Activated CD4-positive, alpha-beta memory T cell treated with anti-CD3 and anti-CD28 coated beads for 36 hours (primary cell): Measurements from ENCODE around the gene GLMN. TPM values are rescaled to one million over a fixed set of nuclear protein-coding genes. Genes with fewer than 3 reads are reported as not detected.

Source experiments
- CTCF ChIA-PET: fragments of 350-600 bp; sonication (Branson Sonifier 250); formaldehyde crosslinking; loops from one replicate; lab custom pipeline; 2021; ENCODE audit warnings: antibody characterized with exemption, inconsistent platforms; lab: Charles Lee
- POLR2A ChIA-PET: fragments of 350-600 bp; sonication (Branson Sonifier 250); formaldehyde crosslinking; loops from one replicate; lab custom pipeline; 2021; ENCODE audit warnings: antibody characterized with exemption; lab: Charles Lee
- DNase-seq: peaks from one replicate; pipeline ENCODE4 v3.0.0-alpha.2; 2020
- H3K27ac Mint-ChIP-seq: one replicate; pipeline ENCODE4 v1.8.0; 2021; ENCODE audit warnings: mixed read lengths
- H3K27me3 Mint-ChIP-seq: one replicate; pipeline ENCODE4 v1.8.0; 2021; ENCODE audit warnings: mixed read lengths
- H3K36me3 Mint-ChIP-seq: one replicate; pipeline ENCODE4 v1.8.0; 2021; ENCODE audit warnings: mixed read lengths
- H3K4me1 Mint-ChIP-seq: one replicate; pipeline ENCODE4 v1.8.0; 2021; ENCODE audit warnings: low read depth, mixed read lengths
- H3K4me3 Mint-ChIP-seq: one replicate; pipeline ENCODE4 v1.8.0; 2021; ENCODE audit warnings: mild to moderate bottlenecking, mixed read lengths
- H3K9me3 Mint-ChIP-seq: one replicate; pipeline ENCODE4 v1.8.0; 2021; ENCODE audit warnings: mixed read lengths
- intact Hi-C: fragments of 100-400 bp; cut with micrococcal nuclease; formaldehyde crosslinking; loops from one replicate; pipeline ENCODE4 v1.15.1; 2023
- total RNA-seq, 2 experiments: library from RNA; stranded (reverse); gene quantifications; one replicate each; pipeline ENCODE4 v1.2.3, GENCODE V29; 2021

The GLMN gene
- total RNA-seq: 10 to 100 TPM; 10.9 to 13.3 TPM

- H3K4me3 Mint-ChIP-seq: peak within 1 kb of the TSS; percentile 91
- ChIA-PET CTCF (interaction anchor here (0.7 to 2.2 kb wide), 7 partner anchors 11 to 301 kb away, joined by 3 to 12 read pairs (median 4); no protein-coding TSS in a partner anchor), POLR2A (interaction anchor here (0.6 to 1.4 kb wide), 5 partner anchors 175 to 1047 kb away, joined by 3 to 4 read pairs (median 3); partner anchors contain the start of gene RPL5)
- peak; percentile 78 for DNase-seq
- peaks cover 31% of the 10 kb centered on the region for H3K4me1 Mint-ChIP-seq
- H3K9me3 Mint-ChIP-seq: no peaks in the 10 kb centered on the region
- no peaks in the 10 kb centered on the region for H3K27me3 Mint-ChIP-seq
- H3K36me3 Mint-ChIP-seq: peaks cover 20% of the 10 kb centered on the region
- peak within 1 kb of the TSS; percentile 95 for H3K27ac Mint-ChIP-seq
- intact Hi-C loops: loop anchor here (1.0 to 10.0 kb wide), 4 partner anchors 218 to 794 kb away; partner anchors contain the start of genes BTBD8, CDC7 and RPL5
Measured at GRCh38 chr1:92298573-92299476, at the start of gene GLMN, which contains the start of gene RPAP2. Gene GLMN (minus strand): TSS chr1:92298987. CDS start chr1:92297999, 988 bp downstream. Gene RPAP2 (plus strand): TSS chr1:92299059. CDS start chr1:92299074, 15 bp downstream.

GRCh38 chr1:92346866-92347640, 48.3 kb upstream of the GLMN start:
- ChIA-PET CTCF (no interaction called here), POLR2A (no interaction called here)
- Mint-ChIP-seq H3K4me1 (peaks cover 5% of the 10 kb centered on the region), H3K4me3 (no peak overlapping the region), H3K27ac (no peak overlapping the region), H3K27me3 (no peaks in the 10 kb centered on the region), H3K36me3 (peaks cover 20% of the 10 kb centered on the region), H3K9me3 (peaks cover 5% of the 10 kb centered on the region)
- intact Hi-C loops: no loop called here
- no peak for DNase-seq

DNA sequence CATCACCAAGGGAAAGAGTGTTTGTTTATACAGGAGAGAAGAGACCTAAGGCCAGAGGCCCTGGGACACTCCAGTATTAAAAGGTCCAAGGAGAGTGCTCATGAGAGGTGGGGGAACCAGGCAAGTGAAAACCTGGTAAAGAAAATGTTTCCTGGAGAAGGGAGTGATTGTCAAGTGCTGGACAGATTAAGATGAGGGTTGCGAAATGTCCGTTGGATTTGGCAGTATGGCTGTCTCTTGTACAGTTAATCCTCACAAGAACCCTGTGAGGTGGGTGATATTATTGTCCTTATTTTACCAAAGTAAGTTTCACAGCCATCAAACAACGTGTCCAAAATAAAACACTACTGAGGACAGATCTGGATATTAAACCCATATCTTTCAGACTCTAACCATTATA, 44.3 kb upstream of the GLMN start:
- POLR2A ChIA-PET: no interaction called here
- Mint-ChIP-seq H3K4me1 (peaks cover under 1% of the 10 kb centered on the region), H3K27ac (no peak overlapping the region), H3K4me3 (no peak overlapping the region), H3K27me3 (no peaks in the 10 kb centered on the region), H3K9me3 (no peaks in the 10 kb centered on the region), H3K36me3 (peaks cover 19% of the 10 kb centered on the region)
- CTCF ChIA-PET: no interaction called here
- intact Hi-C loops: no loop called here
- no peak for DNase-seq

DNA sequence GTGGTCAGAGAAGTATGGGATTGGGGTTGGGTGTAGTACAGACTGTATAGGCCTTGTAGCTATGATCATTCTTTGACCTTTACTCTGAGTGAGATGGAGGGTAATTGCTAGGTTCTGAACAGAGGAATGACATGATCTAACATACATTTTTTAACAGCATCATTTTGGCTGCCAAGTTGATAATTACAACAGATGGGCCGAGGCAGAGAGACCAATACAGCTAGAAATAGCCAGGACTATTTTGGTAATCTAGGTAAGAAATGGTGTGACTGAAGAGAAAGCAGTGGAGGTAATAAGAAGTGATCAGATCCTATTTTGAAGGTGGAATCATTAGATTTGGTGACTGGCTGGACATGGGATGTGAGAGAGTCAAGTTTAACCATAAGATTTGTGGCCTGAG, 43.6 kb upstream of the GLMN start:
- Mint-ChIP-seq H3K27ac (no peak overlapping the region), H3K4me1 (no peaks in the 10 kb centered on the region), H3K9me3 (no peaks in the 10 kb centered on the region), H3K4me3 (no peak overlapping the region), H3K27me3 (no peaks in the 10 kb centered on the region), H3K36me3 (peaks cover 18% of the 10 kb centered on the region)
- intact Hi-C loops: no loop called here
- DNase-seq: no peak
- ChIA-PET POLR2A (no interaction called here), CTCF (no interaction called here)

GRCh38 chr1:92340154-92340553, 41.4 kb upstream of the GLMN start:
- intact Hi-C loops: no loop called here

GRCh38 chr1:92333668-92334067, 34.9 kb upstream of the GLMN start:
- peak overlapping the region; percentile 21 for H3K27ac Mint-ChIP-seq
- intact Hi-C loops: no loop called here
- H3K36me3 Mint-ChIP-seq: peaks cover 45% of the 10 kb centered on the region

More at GRCh38 chr1:92340154-92340553, 41.4 kb upstream of the GLMN start:
- ChIA-PET CTCF (interaction anchor here (2.1 kb wide), 1 partner anchor 30 kb away, joined by 5 read pairs; no protein-coding TSS in a partner anchor), POLR2A (no interaction called here)
- DNase-seq: no peak
- Mint-ChIP-seq H3K4me3 (no peak overlapping the region), H3K27me3 (no peaks in the 10 kb centered on the region), H3K9me3 (no peaks in the 10 kb centered on the region), H3K4me1 (no peaks in the 10 kb centered on the region), H3K36me3 (peaks cover 27% of the 10 kb centered on the region), H3K27ac (no peak overlapping the region)

DNA sequence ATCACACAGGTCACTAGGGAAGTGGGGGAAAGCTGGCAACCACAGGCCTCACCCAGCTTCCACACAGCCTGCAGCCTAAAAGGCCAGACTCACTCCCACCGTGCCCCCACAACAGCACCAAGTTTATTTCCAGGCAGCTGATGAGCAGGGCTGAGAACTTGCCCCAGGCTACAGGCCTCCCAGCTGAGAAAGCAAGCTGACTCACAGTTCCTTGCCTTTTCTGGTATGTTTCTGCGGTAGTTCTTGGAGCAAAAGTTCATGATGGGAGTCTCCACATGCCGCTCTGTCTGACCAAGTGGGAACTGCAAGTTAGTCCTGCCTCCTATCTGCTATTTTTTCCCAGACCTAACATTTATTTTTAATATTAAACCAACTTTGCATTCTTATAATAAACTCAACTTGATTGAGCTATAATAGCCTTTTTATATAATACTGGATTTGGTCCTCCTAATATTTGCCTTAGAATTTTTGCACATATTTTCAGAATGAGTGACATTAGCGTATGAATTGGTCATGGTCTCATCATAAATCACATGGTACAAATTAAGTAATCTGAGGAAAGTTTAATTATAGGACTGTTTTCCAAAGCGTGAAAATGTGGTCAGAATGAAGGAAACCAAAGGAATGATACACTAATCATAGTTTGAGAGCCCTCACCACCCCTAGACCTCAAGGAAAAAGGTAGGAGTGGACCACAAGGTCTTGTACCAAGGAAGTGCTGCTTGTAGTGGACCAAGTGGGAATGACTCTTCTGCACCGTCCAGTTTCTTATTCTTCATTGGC, 30.8 kb upstream of the GLMN start:
- intact Hi-C loops: no loop called here
- peaks cover 31% of the 10 kb centered on the region for H3K9me3 Mint-ChIP-seq
- peaks cover 70% of the 10 kb centered on the region for H3K36me3 Mint-ChIP-seq
- no peak overlapping the region for H3K4me3 Mint-ChIP-seq
- DNase-seq: no peak
- peaks cover 19% of the 10 kb centered on the region for H3K4me1 Mint-ChIP-seq
- no peaks in the 10 kb centered on the region for H3K27me3 Mint-ChIP-seq
- H3K27ac Mint-ChIP-seq: no peak overlapping the region
- POLR2A ChIA-PET: no interaction called here
- CTCF ChIA-PET: no interaction called here

More at GRCh38 chr1:92333668-92334067, 34.9 kb upstream of the GLMN start:
- no peaks in the 10 kb centered on the region for H3K27me3 Mint-ChIP-seq
- peaks cover 4% of the 10 kb centered on the region for H3K9me3 Mint-ChIP-seq
- POLR2A ChIA-PET: no interaction called here
- CTCF ChIA-PET: interaction anchor here (1.4 kb wide), 1 partner anchor 23 kb away, joined by 5 read pairs; no protein-coding TSS in a partner anchor
- H3K4me1 Mint-ChIP-seq: peaks cover 18% of the 10 kb centered on the region
- no peak for DNase-seq
- H3K4me3 Mint-ChIP-seq: no peak overlapping the region

DNA sequence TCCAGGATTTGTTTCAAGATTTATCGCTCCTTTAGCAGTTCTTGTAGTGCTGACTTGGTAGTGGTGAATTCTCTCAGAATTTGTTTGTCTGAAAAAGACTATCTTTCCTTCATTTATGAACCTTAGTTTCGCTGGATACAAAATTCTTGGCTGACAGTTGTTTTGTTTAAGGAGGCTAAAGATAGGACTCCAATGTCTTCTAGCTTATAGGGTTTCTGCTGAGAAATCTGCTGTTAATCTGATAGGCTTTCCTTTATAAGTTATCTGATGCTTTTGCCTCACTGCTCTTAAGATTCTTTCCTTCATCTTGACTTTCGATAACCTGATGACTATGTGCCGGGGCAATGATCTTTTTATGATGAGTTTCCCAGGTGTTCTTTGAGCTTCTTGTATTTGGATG, 29.0 kb upstream of the GLMN start:
- ChIA-PET POLR2A (no interaction called here), CTCF (no interaction called here)
- intact Hi-C loops: no loop called here
- no peaks in the 10 kb centered on the region for H3K27me3 Mint-ChIP-seq
- peaks cover 31% of the 10 kb centered on the region for H3K9me3 Mint-ChIP-seq
- H3K4me1 Mint-ChIP-seq: peaks cover 21% of the 10 kb centered on the region
- no peak for DNase-seq
- peaks cover 74% of the 10 kb centered on the region for H3K36me3 Mint-ChIP-seq
- H3K27ac Mint-ChIP-seq: no peak overlapping the region
- H3K4me3 Mint-ChIP-seq: no peak overlapping the region

DNA sequence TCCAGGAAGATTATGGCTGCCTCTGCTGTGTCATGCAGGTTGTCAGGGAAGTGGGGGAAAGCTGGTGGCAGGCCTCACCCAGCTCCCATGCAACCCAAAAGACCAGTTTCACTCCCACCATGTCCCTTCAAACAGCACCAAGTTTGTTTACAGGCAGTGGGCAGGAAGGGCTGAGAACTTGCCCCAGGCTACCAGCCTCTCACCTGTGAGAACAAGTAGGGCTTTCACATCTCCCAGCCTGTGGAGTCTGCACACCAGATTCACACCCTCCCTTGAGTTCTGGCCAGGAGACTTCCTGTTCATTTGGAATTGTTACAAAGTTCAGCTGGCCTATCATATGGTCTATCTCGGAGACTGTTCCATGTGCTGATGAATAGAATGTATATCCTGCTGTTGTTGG, 27.9 kb upstream of the GLMN start:
- H3K4me1 Mint-ChIP-seq: peaks cover 18% of the 10 kb centered on the region
- DNase-seq: no peak
- H3K27me3 Mint-ChIP-seq: no peaks in the 10 kb centered on the region
- no peak overlapping the region for H3K4me3 Mint-ChIP-seq
- ChIA-PET CTCF (no interaction called here), POLR2A (no interaction called here)
- H3K36me3 Mint-ChIP-seq: peaks cover 74% of the 10 kb centered on the region
- intact Hi-C loops: no loop called here
- H3K9me3 Mint-ChIP-seq: peaks cover 31% of the 10 kb centered on the region
- no peak overlapping the region for H3K27ac Mint-ChIP-seq

DNA sequence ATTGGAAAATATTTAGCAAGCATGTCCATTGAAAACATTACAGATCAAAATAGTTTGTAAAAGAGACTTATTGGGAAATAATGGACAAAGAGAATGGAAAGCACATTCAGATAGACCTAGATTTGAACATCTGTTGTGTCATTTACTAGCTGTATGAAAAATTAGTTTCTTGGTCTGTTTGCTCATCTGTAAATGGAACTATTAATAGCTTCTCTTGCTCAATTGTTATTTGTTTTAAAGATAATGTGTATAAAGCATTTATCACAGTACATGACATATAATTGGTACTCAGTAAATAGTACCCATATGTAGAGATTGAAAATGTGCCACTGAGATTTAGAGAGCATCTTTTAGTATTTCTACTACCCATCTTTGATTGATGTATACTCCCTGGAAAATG, 26.0 kb upstream of the GLMN start:
- Mint-ChIP-seq H3K27me3 (no peaks in the 10 kb centered on the region), H3K4me3 (no peak overlapping the region), H3K9me3 (peaks cover 31% of the 10 kb centered on the region), H3K4me1 (peaks cover 14% of the 10 kb centered on the region), H3K36me3 (peaks cover 71% of the 10 kb centered on the region), H3K27ac (no peak overlapping the region)
- ChIA-PET CTCF (interaction anchor here (0.5 kb wide), 1 partner anchor 116 kb away, joined by 3 read pairs; no protein-coding TSS in a partner anchor), POLR2A (no interaction called here)
- intact Hi-C loops: no loop called here
- DNase-seq: no peak
